GM04504 (cell line): ENCODE results near the gene NAA60.

Experiments used
- DNase-seq: peaks from one replicate; pipeline ENCODE4 v3.0.0-alpha.2; 2012; ENCODE audit warnings: low read depth

Gene NAA60

GRCh38 chr16:3443108-3444031 lies at the start of gene NAA60, which contains the start of gene ZNF597:
NAA60 (plus strand) TSS chr16:3443680; CDS start chr16:3476228, 32,548 bp downstream.
ZNF597 (minus strand) TSS chr16:3443504; CDS start chr16:3443153, 351 bp downstream.
- DNase-seq = peak; percentile 80

- DNase-seq = no peak
These were observed 43.1 kb upstream of the NAA60 start for GRCh38 chr16:3400446-3400778.

GRCh38 chr16:3400779-3401688 lies 42.4 kb upstream of the NAA60 start, which contains the start of the genes ZNF174 and ZSCAN32:
ZNF174 (plus strand) TSS chr16:3401215; CDS start chr16:3402005, 790 bp downstream.
ZSCAN32 (minus strand) TSS chr16:3401004; CDS start chr16:3397557, 3,447 bp downstream.
- peak; percentile 99 for DNase-seq

DNA sequence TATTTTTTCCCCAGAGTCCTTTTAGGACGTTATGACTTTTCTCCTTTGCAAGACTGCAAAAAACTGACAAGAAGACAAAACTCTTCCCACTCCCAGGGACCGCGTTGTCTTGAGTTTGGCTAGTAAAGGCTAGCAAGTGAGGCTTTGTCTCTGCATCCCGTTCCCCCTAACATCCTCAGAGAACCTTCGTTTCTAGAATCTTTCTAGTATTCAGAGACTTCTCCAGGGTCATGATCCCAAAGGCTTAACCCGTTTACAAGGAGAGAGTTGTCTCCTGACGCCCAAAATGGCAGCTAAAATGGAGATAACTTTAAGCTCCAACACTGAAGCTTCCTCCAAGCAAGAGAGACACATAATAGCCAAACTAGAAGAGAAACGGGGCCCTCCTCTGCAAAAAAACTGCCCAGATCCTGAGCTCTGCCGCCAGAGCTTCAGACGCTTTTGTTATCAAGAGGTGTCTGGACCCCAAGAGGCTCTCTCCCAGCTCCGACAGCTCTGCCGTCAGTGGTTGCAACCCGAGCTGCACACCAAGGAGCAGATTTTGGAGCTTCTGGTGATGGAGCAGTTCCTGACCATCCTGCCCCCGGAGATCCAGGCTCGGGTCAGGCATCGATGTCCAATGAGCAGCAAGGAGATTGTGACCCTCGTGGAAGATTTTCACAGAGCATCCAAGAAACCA lies 41.6 kb upstream of the NAA60 start:
- DNase-seq = no peak

- DNase-seq = no peak
These were observed 34.8 kb upstream of the NAA60 start for GRCh38 chr16:3408561-3409197.

DNA sequence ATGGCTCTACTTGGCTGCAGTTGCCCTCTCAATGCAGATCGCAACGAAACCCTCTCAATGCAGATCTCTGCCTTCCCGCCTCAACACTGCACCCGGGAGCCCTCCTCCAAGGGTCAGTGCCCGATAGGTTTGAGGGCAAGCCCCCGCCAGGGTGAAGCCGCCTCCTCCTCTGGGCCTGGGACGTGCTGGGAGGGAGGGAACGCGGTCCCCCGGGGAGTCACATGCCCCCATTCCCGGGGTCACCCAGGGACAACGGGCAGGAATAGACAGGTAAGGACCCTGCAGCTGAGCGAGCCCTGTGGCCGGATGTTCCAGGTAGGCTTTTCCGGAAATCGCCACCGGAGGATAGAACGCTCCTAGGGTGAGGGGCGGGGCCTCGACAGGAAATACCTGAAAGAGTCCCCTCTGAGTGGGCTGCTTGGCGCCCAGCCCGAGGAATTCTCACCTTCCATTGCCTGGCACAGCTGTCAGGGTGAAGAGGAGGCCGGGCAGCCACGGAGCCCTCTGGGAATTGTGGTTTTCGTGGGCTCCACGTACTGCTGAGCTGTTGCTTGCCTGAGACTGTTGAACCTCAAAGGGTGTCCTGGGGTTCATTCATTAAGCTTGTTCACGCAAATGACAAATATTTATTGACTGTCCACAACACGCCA lies 29.6 kb upstream of the NAA60 start:
- DNase-seq = no peak

DNA sequence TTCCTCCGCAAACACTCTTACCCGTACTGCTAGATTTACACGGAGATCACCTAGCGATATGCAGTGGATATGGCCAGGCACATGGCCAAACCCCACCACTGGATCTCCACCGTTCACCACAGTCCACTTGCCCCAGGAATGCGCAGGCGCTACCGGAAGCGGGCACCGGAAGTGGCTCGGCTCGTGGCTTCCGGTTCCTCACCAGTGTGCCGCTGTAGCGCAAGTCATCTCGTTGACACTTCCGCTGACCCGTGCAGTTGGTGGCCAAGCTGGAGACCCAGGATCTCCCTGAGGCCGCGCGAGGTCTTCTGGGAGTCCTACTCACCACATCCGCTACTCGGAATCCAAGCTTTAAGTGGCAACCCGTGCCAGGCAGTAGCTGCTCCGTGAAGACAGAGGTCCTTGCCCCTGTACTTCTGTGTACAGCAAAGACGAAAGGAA lies 11.7 kb upstream of the NAA60 start:
- DNase-seq = no peak

DNA sequence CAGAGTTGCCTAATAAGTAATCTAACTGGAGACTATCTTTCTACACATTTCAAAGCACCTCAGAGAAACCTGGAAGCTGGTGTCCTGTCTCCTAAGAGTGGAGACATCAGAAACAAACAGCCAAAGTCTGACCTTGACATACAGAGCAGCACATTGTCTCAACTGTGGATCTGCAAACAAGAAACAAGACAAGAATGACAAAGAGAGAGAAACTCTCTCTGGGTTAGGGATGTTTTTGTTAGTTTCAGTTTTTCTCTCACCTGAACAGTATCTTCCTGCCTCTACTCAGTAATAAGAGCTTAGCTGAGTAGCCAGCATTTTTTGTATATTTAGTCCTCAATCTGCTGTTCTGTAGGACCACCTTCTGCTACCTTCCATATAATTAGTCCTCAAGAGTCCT lies 9.1 kb upstream of the NAA60 start:
- no peak for DNase-seq

GRCh38 chr16:3439637-3440036 lies 3.8 kb upstream of the NAA60 start:
- DNase-seq = no peak

GRCh38 chr16:3444032-3444388 lies 530 bp downstream of the NAA60 start:
- DNase-seq = peak; percentile 59

DNA sequence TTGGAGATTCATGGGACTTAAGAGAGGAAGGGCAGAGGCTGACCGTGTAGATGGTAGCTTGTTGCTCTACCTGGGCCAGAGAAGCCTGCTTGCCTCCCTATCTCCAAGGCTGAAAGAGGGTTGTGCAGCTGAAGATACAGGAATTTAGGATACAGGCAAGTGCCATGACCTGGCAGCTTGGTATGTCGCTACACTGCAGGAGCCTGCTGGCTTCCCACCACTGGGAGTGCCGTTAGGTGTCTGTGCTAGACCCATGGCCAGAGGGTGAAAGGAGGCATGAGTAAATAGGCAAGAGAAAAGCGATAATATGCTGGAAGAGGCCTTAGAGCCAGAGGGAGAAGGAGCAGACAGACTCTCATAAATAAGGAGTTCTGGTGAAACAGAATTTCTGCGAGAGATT lies 10.6 kb downstream of the NAA60 start:
- DNase-seq = no peak

- no peak for DNase-seq
These were observed 11.2 kb downstream of the NAA60 start for GRCh38 chr16:3454631-3455147.

- DNase-seq = peak; percentile 75
These were observed 14.2 kb downstream of the NAA60 start for GRCh38 chr16:3457434-3458252.

GRCh38 chr16:3458278-3458851 lies 14.9 kb downstream of the NAA60 start:
- DNase-seq = no peak

DNA sequence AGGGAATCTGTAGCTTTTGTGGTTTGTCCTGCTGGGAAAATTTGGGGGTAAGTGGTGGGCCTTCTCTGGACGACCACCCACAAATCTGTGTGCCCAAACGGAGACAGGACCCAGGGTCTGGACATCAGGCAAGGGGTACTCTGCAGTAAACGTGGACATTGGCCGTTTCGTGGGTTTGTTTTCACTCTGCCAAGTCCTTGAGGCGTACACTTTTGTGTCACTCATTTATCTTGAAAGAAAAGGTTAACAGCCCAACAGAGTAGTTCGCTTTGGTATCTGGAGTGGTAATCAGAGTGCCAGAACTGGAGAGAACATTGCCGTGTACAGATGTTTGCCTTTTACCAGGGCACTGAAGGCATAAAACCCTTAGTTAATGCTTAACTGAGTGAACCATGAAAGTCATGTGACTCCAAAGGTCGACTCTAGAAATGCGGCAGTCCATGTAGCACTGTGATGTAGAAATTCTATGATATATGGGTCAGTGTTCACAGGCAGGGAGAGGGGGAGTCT lies 15.4 kb downstream of the NAA60 start:
- no peak for DNase-seq

DNA sequence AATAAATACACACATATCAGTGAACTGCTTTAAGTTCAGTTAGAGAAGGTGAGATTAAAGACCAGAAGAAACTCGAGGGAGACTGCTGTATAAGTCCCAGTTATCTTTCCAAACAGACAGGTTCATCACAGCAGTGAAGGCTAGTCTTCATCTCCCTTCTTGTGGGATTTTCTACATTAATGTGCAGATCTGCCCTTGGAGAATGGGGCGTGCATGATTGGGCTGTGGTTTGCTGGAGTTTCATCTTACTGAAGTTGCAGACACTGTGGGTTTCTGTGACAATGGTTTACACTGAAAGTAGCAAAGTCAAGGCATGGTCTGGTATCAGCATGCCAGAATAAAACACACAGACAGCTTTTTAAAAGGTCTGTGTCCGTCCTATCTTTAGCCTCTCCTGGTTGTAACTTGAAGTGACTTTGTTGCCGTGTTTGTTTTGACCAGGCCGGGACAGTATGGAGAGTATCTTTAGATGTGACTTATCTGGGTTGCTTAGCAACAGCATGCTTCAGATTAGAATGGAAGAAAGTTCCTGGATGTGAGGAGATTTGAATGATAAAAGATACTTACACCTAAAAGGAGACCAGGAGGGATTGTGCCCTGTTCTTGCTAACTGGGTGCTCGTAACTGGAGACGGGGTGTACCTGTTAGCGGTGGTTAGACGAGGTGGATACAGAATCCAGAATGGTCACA lies 16.1 kb downstream of the NAA60 start:
- DNase-seq = no peak

GRCh38 chr16:3460121-3460520 lies 16.6 kb downstream of the NAA60 start:
- DNase-seq = no peak

GRCh38 chr16:3460585-3460984 lies 17.1 kb downstream of the NAA60 start:
- DNase-seq = no peak

DNA sequence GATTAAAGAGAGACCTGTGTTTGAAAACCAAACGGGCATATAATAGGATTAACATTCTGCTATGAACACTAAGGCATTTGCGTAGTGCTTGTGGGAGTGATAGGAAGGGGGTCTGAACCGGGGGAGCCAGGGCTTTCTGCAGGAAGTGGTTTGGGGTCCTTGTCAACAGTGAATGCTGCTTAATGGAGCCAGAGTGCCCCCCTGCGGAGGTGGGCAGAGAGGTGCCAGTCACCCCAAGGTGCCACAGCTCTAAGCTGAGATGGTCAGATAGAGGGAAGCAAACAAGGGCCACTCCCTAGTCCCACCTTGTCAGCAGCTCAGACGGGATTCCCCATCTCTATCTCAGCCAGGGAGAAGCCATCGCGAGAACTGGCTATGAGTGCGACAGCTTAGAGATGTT lies 17.7 kb downstream of the NAA60 start:
- no peak for DNase-seq
